GM10266 (cell line): ENCODE data around the gene PIH1D2.
A peak's percentile ranks its signal among the peaks of the same experiment; 100 is the strongest.
"Not testable (repeated sequence)": the region's sequence is repeated elsewhere in the genome, so short reads cannot be mapped to it uniquely, and the experiment has no call there.

Experiments used
- DNase-seq: peaks from one replicate; pipeline ENCODE4 v3.0.0; 2012; ENCODE audit errors: extremely low spot score
- TF ChIP-seq, protein P1 (sequence below): IDR thresholded peaks from 2 replicates; pipeline ENCODE4 v1.5.1; 2012; ENCODE audit warnings: mild to moderate bottlenecking, low read depth; ENCODE audit not compliant: control insufficient read depth, insufficient read depth; ENCODE audit errors: missing control alignments

The PIH1D2 gene

GRCh38 chr11:112051768-112052167, 22.0 kb downstream of the PIH1D2 start:
- DNase-seq: no peak
- TF ChIP-seq, protein P1, sequence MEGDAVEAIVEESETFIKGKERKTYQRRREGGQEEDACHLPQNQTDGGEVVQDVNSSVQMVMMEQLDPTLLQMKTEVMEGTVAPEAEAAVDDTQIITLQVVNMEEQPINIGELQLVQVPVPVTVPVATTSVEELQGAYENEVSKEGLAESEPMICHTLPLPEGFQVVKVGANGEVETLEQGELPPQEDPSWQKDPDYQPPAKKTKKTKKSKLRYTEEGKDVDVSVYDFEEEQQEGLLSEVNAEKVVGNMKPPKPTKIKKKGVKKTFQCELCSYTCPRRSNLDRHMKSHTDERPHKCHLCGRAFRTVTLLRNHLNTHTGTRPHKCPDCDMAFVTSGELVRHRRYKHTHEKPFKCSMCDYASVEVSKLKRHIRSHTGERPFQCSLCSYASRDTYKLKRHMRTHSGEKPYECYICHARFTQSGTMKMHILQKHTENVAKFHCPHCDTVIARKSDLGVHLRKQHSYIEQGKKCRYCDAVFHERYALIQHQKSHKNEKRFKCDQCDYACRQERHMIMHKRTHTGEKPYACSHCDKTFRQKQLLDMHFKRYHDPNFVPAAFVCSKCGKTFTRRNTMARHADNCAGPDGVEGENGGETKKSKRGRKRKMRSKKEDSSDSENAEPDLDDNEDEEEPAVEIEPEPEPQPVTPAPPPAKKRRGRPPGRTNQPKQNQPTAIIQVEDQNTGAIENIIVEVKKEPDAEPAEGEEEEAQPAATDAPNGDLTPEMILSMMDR: no peak

- TF ChIP-seq, protein P1: no peak
- DNase-seq: peak; percentile 27
These were observed 23.1 kb downstream of the PIH1D2 start for GRCh38 chr11:112050721-112051120.

DNA sequence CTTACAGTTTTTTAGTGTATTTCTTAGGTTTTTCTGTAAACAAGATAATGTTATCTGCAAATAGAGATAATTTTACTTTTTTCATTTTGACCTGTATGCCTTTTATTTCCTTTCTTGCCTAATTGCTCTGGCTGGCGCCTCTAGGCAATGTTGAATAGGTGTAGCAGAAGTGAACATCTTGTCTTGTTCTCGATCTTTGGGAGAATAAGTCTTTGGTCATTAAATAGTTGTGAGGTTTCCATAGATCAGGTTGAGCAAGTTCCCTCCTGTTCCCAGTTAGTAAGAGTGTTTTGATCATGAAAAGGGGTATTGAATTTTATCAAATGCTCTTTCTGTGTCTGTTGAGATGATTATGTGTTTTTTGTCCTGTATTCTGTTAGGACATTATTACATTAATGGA, 24.0 kb downstream of the PIH1D2 start:
- DNase-seq: no peak
- TF ChIP-seq, protein P1: no peak

DNA sequence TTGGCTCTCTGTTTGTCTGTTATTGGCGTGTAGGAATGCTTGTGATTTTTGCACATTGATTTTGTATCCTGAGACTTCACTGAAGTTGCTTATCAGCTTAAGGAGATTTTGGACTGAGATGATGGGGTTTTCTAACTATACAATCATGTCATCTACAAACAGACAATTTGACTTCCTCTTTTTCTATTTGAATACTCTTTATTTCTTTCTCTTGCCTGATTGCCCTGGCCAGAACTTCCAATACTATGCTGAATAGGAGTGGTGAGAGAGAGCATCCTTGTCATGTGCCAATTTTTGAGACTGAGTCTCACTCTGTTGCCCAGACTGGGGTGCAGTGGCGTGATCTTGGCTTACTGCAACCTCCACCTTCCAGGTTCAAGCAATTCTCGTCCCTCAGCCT, 25.6 kb downstream of the PIH1D2 start:
- DNase-seq: not testable (repeated sequence)

- not testable (repeated sequence) for DNase-seq
These were observed 27.2 kb downstream of the PIH1D2 start for GRCh38 chr11:112046647-112047046.

GRCh38 chr11:112044961-112045360, 28.9 kb downstream of the PIH1D2 start:
- TF ChIP-seq, protein P1: no peak
- no peak for DNase-seq

DNA sequence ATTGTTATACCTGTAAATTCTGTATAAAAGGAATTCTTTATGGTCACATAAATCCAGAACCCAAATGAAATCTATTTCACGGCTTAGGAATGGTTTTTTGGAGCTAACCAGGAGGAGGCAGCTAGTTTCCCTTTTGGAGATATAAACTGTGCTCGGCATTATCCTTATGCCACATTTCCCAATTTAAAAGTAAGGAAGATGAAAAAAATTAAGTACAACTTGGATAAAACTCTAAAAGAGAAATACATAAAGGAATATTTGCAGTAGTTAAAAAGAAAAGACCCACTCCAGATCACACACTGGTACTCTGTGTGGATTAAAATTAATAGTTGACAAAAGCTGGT, 30.9 kb downstream of the PIH1D2 start:
- TF ChIP-seq, protein P1: no peak
- no peak for DNase-seq

DNA sequence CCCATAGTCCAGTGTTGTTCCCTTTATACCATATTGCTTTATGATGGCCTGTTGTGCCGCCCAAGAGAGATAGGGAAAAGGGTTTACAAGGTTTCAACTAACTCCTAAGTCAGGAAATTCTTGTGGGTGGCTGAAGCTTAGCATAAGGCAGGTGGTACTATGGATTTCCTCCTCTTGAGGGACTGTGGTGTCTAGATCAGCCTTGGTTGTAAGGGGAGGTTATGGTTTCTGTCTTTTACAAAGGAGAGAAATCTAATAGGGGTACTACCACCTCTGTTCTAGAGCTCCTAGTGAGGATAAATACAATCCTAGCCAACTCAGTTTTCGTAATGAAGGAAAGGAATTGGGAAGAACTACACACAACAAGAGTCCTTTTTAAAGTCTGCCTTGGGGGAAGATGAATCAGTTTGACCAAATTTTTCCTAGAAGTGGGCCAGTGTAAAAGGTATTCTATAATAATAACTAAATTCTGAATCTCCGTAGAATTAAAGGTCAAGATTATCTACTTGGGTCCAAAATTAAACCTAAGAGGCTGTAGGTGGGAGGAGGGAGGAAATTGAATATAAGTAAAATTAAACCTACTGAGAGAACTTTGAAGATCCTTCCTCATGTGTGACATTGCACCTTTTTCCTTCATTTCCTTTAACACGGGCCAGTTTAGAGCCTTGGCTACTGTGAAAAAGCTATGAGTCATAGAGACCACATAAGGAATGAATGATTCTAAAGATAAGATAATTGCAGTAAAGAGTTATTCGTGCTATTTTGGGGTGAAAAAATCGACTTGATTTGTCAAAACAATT, 31.5 kb downstream of the PIH1D2 start:
- TF ChIP-seq, protein P1: no peak
- DNase-seq: no peak
